OCI-LY3 (cell line): ENCODE results near the gene CDC45.

Experiments
- H2AFZ ChIP-seq: fragments of 200-600, 300-600 bp; shearing (Covaris generic); 2 replicates; pipeline ENCODE4 v1.6.0; 2014; ENCODE audit warnings: antibody characterized with exemption, low read depth, low read length
- H3K27ac ChIP-seq: fragments of 200-600, 300-600 bp; sonication (generic); 2 replicates; pipeline ENCODE4 v1.5.1; 2014; ENCODE audit warnings: mild to moderate bottlenecking, low read length, moderate library complexity, mixed read lengths
- H3K27me3 ChIP-seq: fragments of 200-600, 300-600 bp; sonication (generic); 2 replicates; pipeline ENCODE4 v1.6.1; 2014; ENCODE audit warnings: low read depth, low read length, mixed read lengths
- H3K36me3 ChIP-seq: fragments of 200-600, 300-600 bp; sonication (generic); replicated peaks from 2 replicates; pipeline ENCODE3; 2014; ENCODE audit warnings: low read depth, low read length, mixed read lengths
- H3K4me1 ChIP-seq: fragments of 300-600, 200-600 bp; sonication (generic); 2 replicates; pipeline ENCODE4 v1.6.1; 2014; ENCODE audit warnings: low read length, mixed read lengths
- H3K4me2 ChIP-seq: fragments of 200-600, 300-600 bp; sonication (generic); 2 replicates; pipeline ENCODE4 v1.6.1; 2014; ENCODE audit warnings: low read length, mixed read lengths
- H3K4me3 ChIP-seq: fragments of 300-600, 200-600 bp; sonication (generic); 2 replicates; pipeline ENCODE4 v1.5.1; 2014; ENCODE audit warnings: antibody characterized with exemption, mild to moderate bottlenecking, low read length, moderate library complexity
- H3K79me2 ChIP-seq: fragments of 300-600, 200-600 bp; shearing (Covaris generic); 2 replicates; pipeline ENCODE4 v1.6.1; 2014; ENCODE audit warnings: mild to moderate bottlenecking, low read length, mixed read lengths
- H3K9ac ChIP-seq: fragments of 300-600, 200-600 bp; shearing (Covaris generic); 2 replicates; pipeline ENCODE4 v1.6.0; 2014; ENCODE audit warnings: mild to moderate bottlenecking, low read length, moderate library complexity
- H3K9me3 ChIP-seq: fragments of 200-600, 300-600 bp; shearing (Covaris generic); 2 replicates; pipeline ENCODE4 v1.6.1; 2014; ENCODE audit warnings: low read length, mixed read lengths; ENCODE audit not compliant: insufficient read depth
- H4K20me1 ChIP-seq: fragments of 200-600, 300-600 bp; sonication (generic); 2 replicates; pipeline ENCODE4 v1.6.1; 2016; ENCODE audit warnings: low read length, mixed read lengths; ENCODE audit not compliant: insufficient read depth
- EZH2phosphoT487 ChIP-seq: fragments of 200-600 bp; shearing (Covaris generic); IDR thresholded peaks from 2 replicates; pipeline ENCODE4 v1.6.1; 2018; ENCODE audit warnings: antibody characterized with exemption, mixed run types, low read depth
- TF ChIP-seq, protein P1 (sequence below): fragments of 200-600, 300-600 bp; sonication (generic); IDR thresholded peaks from 2 replicates; pipeline ENCODE4 v1.5.1; 2014; ENCODE audit warnings: antibody characterized with exemption, low read length, low read depth

CDC45 gene

DNA sequence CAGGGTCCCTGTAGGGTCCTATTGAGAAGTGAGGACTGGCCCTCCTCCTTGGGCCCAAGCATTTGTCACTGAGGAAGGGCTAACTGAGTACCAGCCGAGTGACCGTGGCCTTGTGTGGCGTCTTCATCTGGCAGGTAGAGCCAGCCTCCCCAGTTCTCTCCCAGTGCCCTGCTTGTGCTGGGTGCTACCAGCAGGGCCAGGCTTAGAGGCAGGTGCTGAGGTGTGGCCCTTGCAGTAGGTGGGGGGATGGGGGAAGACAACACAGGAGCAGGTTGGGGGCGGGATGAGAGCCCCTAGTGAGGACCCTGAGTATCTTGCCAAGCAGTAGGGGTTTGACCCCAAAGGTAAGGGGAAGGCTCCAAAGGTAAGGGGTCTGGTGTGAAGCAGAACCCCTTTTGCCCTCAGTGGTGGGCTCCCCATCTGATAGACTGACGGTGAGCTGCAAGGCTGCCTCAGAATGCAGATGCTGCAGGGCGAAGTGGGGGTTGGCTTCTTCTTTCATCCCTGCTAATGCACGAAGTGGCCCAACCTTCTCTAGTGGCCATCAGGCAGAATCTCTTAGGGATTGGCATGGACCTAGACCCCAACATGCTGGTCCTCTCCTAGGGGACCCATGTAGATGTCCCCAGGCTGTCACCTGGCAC is 19.6 kb downstream of the CDC45 start:
- Histone ChIP-seq H3K4me2 (no peak overlapping the region), H3K79me2 (no peaks in the 10 kb centered on the region), H3K27me3 (no peaks in the 10 kb centered on the region), H3K4me3 (no peak overlapping the region), H2AFZ (no peak overlapping the region), H3K4me1 (no peaks in the 10 kb centered on the region), H3K36me3 (peaks cover 46% of the 10 kb centered on the region), H3K9ac (no peak overlapping the region), H3K27ac (no peak overlapping the region), H4K20me1 (no peaks in the 10 kb centered on the region), H3K9me3 (no peaks in the 10 kb centered on the region)
- TF ChIP-seq, protein P1, sequence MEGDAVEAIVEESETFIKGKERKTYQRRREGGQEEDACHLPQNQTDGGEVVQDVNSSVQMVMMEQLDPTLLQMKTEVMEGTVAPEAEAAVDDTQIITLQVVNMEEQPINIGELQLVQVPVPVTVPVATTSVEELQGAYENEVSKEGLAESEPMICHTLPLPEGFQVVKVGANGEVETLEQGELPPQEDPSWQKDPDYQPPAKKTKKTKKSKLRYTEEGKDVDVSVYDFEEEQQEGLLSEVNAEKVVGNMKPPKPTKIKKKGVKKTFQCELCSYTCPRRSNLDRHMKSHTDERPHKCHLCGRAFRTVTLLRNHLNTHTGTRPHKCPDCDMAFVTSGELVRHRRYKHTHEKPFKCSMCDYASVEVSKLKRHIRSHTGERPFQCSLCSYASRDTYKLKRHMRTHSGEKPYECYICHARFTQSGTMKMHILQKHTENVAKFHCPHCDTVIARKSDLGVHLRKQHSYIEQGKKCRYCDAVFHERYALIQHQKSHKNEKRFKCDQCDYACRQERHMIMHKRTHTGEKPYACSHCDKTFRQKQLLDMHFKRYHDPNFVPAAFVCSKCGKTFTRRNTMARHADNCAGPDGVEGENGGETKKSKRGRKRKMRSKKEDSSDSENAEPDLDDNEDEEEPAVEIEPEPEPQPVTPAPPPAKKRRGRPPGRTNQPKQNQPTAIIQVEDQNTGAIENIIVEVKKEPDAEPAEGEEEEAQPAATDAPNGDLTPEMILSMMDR = no peak
- TF ChIP-seq EZH2phosphoT487 = no peak

DNA sequence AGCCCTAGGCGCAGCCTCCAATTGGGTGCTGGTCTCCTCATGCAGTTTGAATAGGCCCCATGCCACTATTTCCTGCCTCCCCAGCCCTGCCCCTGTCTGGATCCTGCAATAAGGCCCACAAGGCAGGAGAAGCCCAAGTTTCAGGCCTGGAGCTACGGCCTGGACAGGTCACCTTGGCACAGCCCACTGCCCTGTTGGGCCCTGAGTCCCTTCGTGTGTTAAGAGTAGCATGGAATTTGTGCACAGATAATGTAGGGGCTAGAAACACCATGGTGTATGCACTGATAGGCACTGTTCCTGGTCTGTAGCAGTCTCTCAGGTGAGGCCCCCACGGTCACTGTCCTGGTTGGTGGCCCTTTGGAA is 20.1 kb downstream of the CDC45 start:
- no peaks in the 10 kb centered on the region for H3K27me3 ChIP-seq
- H3K9ac ChIP-seq = no peak overlapping the region
- peaks cover 43% of the 10 kb centered on the region for H3K36me3 ChIP-seq
- TF ChIP-seq EZH2phosphoT487 = no peak
- TF ChIP-seq, protein P1 = no peak
- H3K79me2 ChIP-seq = no peaks in the 10 kb centered on the region
- H4K20me1 ChIP-seq = no peaks in the 10 kb centered on the region
- H3K9me3 ChIP-seq = no peaks in the 10 kb centered on the region
- H3K27ac ChIP-seq = no peak overlapping the region
- H2AFZ ChIP-seq = no peak overlapping the region
- H3K4me2 ChIP-seq = no peak overlapping the region
- H3K4me3 ChIP-seq = no peak overlapping the region
- no peaks in the 10 kb centered on the region for H3K4me1 ChIP-seq

DNA sequence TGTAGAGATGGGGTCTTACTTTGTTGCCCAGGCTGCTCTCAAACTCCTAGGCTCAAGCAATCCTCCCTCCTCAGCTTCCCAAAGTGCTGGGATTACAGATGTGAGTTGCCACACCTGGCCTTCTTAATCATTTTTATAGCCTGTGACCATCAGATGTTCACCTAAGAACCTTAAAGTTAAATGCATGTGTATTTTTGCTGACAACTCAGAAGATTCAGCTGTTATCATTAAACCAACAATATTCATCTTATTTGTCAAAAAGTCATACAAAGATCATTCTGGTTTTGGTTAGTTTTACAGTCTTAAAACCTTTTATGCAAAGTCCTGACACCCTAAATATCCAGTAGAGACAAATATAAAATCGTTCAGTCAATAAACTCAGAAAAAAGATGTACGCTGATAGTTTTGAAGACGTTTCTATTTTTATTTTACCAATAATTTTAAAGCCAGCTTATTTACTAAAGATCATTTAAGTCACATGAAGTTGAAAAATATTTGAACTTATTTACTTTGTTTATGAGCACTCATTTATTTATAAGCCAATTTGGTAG is 22.3 kb downstream of the CDC45 start:
- no peak overlapping the region for H3K27ac ChIP-seq
- no peaks in the 10 kb centered on the region for H3K27me3 ChIP-seq
- no peaks in the 10 kb centered on the region for H3K9me3 ChIP-seq
- H3K4me1 ChIP-seq = no peaks in the 10 kb centered on the region
- H3K9ac ChIP-seq = no peak overlapping the region
- TF ChIP-seq, protein P1 = no peak
- TF ChIP-seq EZH2phosphoT487 = no peak
- H3K4me3 ChIP-seq = no peak overlapping the region
- H3K4me2 ChIP-seq = no peak overlapping the region
- H2AFZ ChIP-seq = no peak overlapping the region
- no peaks in the 10 kb centered on the region for H4K20me1 ChIP-seq
- no peaks in the 10 kb centered on the region for H3K79me2 ChIP-seq
- peaks cover 31% of the 10 kb centered on the region for H3K36me3 ChIP-seq

DNA sequence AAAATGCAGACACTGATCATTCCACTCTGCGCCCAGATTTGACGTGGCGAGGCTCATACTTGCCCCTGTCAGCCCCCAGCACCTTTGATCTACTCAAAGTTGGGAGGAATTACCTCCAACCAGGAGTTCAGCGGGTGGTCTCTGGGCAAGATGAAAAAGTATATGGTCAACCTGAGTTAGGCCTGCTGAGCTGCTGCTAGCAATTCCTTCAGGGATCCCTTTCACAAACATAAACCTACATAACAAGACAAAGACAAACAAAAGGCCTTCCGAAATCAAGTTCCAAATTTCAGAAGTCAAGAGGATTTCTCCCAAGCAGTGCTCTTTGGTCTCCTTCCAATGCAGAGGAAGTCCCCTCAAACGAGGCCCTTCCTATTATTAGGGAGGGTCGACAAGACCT is 23.6 kb downstream of the CDC45 start:
- Histone ChIP-seq H3K27me3 (no peaks in the 10 kb centered on the region), H3K9me3 (no peaks in the 10 kb centered on the region), H3K4me1 (no peaks in the 10 kb centered on the region), H3K4me2 (no peak overlapping the region), H3K36me3 (peaks cover 26% of the 10 kb centered on the region), H3K79me2 (no peaks in the 10 kb centered on the region), H3K4me3 (no peak overlapping the region), H3K9ac (no peak overlapping the region), H3K27ac (no peak overlapping the region), H4K20me1 (no peaks in the 10 kb centered on the region), H2AFZ (no peak overlapping the region)
- TF ChIP-seq, protein P1 = no peak
- no peak for TF ChIP-seq EZH2phosphoT487
